Testis (tissue), 3 donors: ENCODE measurements around the gene ARHGEF39. TPM values are rescaled to one million over a fixed set of nuclear protein-coding genes. Genes with fewer than 3 reads are reported as not detected.

ENCODE experiments used
- DNase-seq: peaks from one replicate; pipeline ENCODE4 v3.0.0-alpha.2; 2019
- H3K27ac ChIP-seq, 2 donors: fragments of 200-600 bp; sonication (generic); one replicate each; pipeline ENCODE4 v1.5.1; 2019
- H3K27me3 ChIP-seq: fragments of 200-600 bp; sonication (generic); one replicate; pipeline ENCODE4 v1.5.1; 2019
- H3K36me3 ChIP-seq: fragments of 200-600 bp; sonication (generic); one replicate; pipeline ENCODE4 v1.5.1; 2017; ENCODE audit warnings: low read depth; ENCODE audit errors: missing control alignments
- H3K4me1 ChIP-seq: fragments of 200-600 bp; sonication (generic); one replicate; pipeline ENCODE4 v1.5.1; 2019
- H3K4me3 ChIP-seq, 2 donors: fragments of 200-600 bp; sonication (generic); one replicate each; pipeline ENCODE4 v1.5.1; 2017 to 2019
- H3K9me3 ChIP-seq: fragments of 200-600 bp; sonication (generic); one replicate; pipeline ENCODE4 v1.5.1; 2017
- CTCF ChIP-seq, 3 experiments: fragments of 450-650 bp in 2 of 3; fragments of 200-600 bp in 1 of 3; sonication (generic) in 1 of 3; IDR thresholded peaks; one replicate each; pipeline ENCODE4 v1.5.1; 2016 to 2019; ENCODE audit warnings: antibody characterized with exemption in 3 of 3, mild to moderate bottlenecking in 2 of 3, moderate library complexity in 1 of 3
- POLR2A ChIP-seq: fragments of 450-650 bp; IDR thresholded peaks from one replicate; pipeline ENCODE4 v1.6.1; 2017; ENCODE audit warnings: antibody characterized with exemption, mild to moderate bottlenecking, moderate library complexity
- WGBS, 2 donors: methylation state at CpG; one replicate each; pipeline ENCODE4 v1.1.5; 2018; 5-methylcytosine and 5-hydroxymethylcytosine counted together
- intact Hi-C: fragments of 100-400 bp; cut with DNase I; formaldehyde crosslinking; loops from one replicate; pipeline ENCODE4 v1.15.1; 2023; ENCODE audit warnings: low total_unique reads
- polyA plus RNA-seq: library from polyadenylated mRNA; stranded (reverse); fragments of 350-450 nt; fragmentation: Illumina TruSeq; extraction: RNeasy Lipid Tissue Mini Kit (QIAGEN cat#74804); gene quantifications from one replicate; pipeline ENCODE4 v1.2.3, GENCODE V29; 2014; ENCODE audit warnings: low read depth, low replicate concordance; ENCODE audit not compliant: insufficient read depth
- total RNA-seq, 2 donors: library from RNA; depleted of rRNA; stranded (reverse); fragments of >200 nt; gene quantifications; one replicate each; pipeline ENCODE4 v1.2.3, GENCODE V29; 2016

Gene ARHGEF39
- total and polyA plus RNA-seq, 3 donors from 2014 or later: 2.2 to 7.0 (median 6.5) TPM

- WGBS, 2 donors: 80 to 91% methylated on average over 10 of the region's 10 CpGs
- no peak for DNase-seq
- Histone ChIP-seq H3K27me3 (no peaks in the 10 kb centered on the region), H3K4me3 (no peak overlapping the region), H3K9me3 (no peaks in the 10 kb centered on the region), H3K4me1 (peaks cover 13% of the 10 kb centered on the region), H3K36me3 (no peaks in the 10 kb centered on the region), H3K27ac (no peak overlapping the region)
- no peak for TF ChIP-seq POLR2A
- intact Hi-C loops: no loop called here
Measured at GRCh38 chr9:35682520-35683315, 17.7 kb upstream of the ARHGEF39 start.

GRCh38 chr9:35682051-35682450, 17.1 kb upstream of the ARHGEF39 start:
- H3K4me3 ChIP-seq: no peak overlapping the region
- H3K36me3 ChIP-seq: no peaks in the 10 kb centered on the region
- no peaks in the 10 kb centered on the region for H3K9me3 ChIP-seq
- peaks cover 13% of the 10 kb centered on the region for H3K4me1 ChIP-seq
- TF ChIP-seq POLR2A (no peak), CTCF (IDR thresholded peaks at IDR 0.05) (no peak)
- intact Hi-C loops: no loop called here
- H3K27me3 ChIP-seq: no peaks in the 10 kb centered on the region
- H3K27ac ChIP-seq: no peak overlapping the region
- DNase-seq: no peak
- 54 to 64% methylated on average over 6 of the region's 6 CpGs for WGBS, 2 donors

- no peak for TF ChIP-seq POLR2A
- TF ChIP-seq CTCF (IDR thresholded peaks at IDR 0.05): no peak
- 68 to 89% methylated on average over 3 of the region's 3 CpGs for WGBS, 2 donors
- H3K27ac ChIP-seq: no peak overlapping the region
- no peaks in the 10 kb centered on the region for H3K9me3 ChIP-seq
- no peak for DNase-seq
- no peaks in the 10 kb centered on the region for H3K36me3 ChIP-seq
- H3K4me1 ChIP-seq: peaks cover 13% of the 10 kb centered on the region
- H3K27me3 ChIP-seq: no peaks in the 10 kb centered on the region
- intact Hi-C loops: no loop called here
- H3K4me3 ChIP-seq: no peak overlapping the region
Measured at GRCh38 chr9:35681341-35682002, 16.5 kb upstream of the ARHGEF39 start.

- 64% methylated on average over 11 to 15 of the region's 15 CpGs for whole genome bisulfite sequencing, 2 donors
- Histone ChIP-seq H3K4me1 (peaks cover 7% of the 10 kb centered on the region), H3K27ac (no peak overlapping the region), H3K9me3 (no peaks in the 10 kb centered on the region), H3K27me3 (no peaks in the 10 kb centered on the region), H3K36me3 (no peaks in the 10 kb centered on the region), H3K4me3 (no peak overlapping the region)
- DNase-seq: no peak
- TF ChIP-seq CTCF (IDR thresholded peaks at IDR 0.05) (no peak), POLR2A (no peak)
- intact Hi-C loops: no loop called here
Measured at GRCh38 chr9:35680331-35681105, 15.5 kb upstream of the ARHGEF39 start.

- WGBS, 2 donors: 84 to 96% methylated on average over 8 of the region's 8 CpGs
- H3K27me3 ChIP-seq: no peaks in the 10 kb centered on the region
- peaks cover 3% of the 10 kb centered on the region for H3K4me1 ChIP-seq
- TF ChIP-seq POLR2A: no peak
- no peak for TF ChIP-seq CTCF (IDR thresholded peaks at IDR 0.05)
- intact Hi-C loops: no loop called here
- no peak overlapping the region for H3K27ac ChIP-seq
- H3K4me3 ChIP-seq: no peak overlapping the region
- H3K9me3 ChIP-seq: no peaks in the 10 kb centered on the region
- no peaks in the 10 kb centered on the region for H3K36me3 ChIP-seq
- no peak for DNase-seq
Measured at GRCh38 chr9:35679766-35680330, 14.9 kb upstream of the ARHGEF39 start.
